ENCODE measurements around the gene PEX14.

- TF ChIP-seq POLR2AphosphoS5 (IDR thresholded peaks at IDR 0.05), result no peak
- no peak for TF ChIP-seq CTCF (IDR thresholded peaks at IDR 0.05)
- no peak for TF ChIP-seq POLR2A (IDR thresholded peaks at IDR 0.05)
- no peak for TF ChIP-seq EP300 (IDR thresholded peaks at IDR 0.05)
Measured at GRCh38 chr1:10450156-10450814, 24.5 kb upstream of the PEX14 start.
